Neural crest cell (in vitro differentiated cells): ENCODE data around the gene SPRR3. TPM values are rescaled to one million over a fixed set of nuclear protein-coding genes. Genes with fewer than 3 reads are reported as not detected.

Source experiments
- DNase-seq: peaks from one replicate; pipeline ENCODE4 v3.0.0; 2021; ENCODE audit warnings: low read depth, mixed read lengths, low spot score
- H3K27ac Mint-ChIP-seq: one replicate; pipeline ENCODE4 v1.8.0; 2021; ENCODE audit warnings: mild to moderate bottlenecking, mixed read lengths; ENCODE audit not compliant: unreplicated experiment
- H3K27me3 Mint-ChIP-seq: 2 replicates; pipeline ENCODE4 v1.8.0; 2021; ENCODE audit warnings: low read depth, mild to moderate bottlenecking, mixed read lengths
- H3K36me3 Mint-ChIP-seq: 2 replicates; pipeline ENCODE4 v1.8.0; 2021; ENCODE audit warnings: low read depth, mild to moderate bottlenecking, mixed read lengths
- H3K4me1 Mint-ChIP-seq: 2 replicates; pipeline ENCODE4 v1.8.0; 2021; ENCODE audit warnings: mixed read lengths
- H3K4me3 Mint-ChIP-seq: one replicate; pipeline ENCODE4 v1.8.0; 2021; ENCODE audit warnings: mild to moderate bottlenecking, mixed read lengths
- H3K9me3 Mint-ChIP-seq: 2 replicates; pipeline ENCODE4 v1.8.0; 2021; ENCODE audit warnings: mixed read lengths
- CTCF ChIP-seq: fragments of 200-600 bp; sonication (generic); conservative IDR thresholded peaks from 2 replicates; pipeline ENCODE4 v1.5.0; 2021; ENCODE audit warnings: antibody characterized with exemption, mild to moderate bottlenecking
- long read RNA-seq: library from polyadenylated mRNA; unstranded; transcript quantifications from one replicate; pipeline ENCODE4 v2.0.0, GENCODE V29; 2020
- total RNA-seq: library from RNA; stranded (reverse); gene quantifications from 2 replicates; pipeline ENCODE4 v1.2.1, GENCODE V29; 2021

SPRR3 gene
- not detected in 2 replicates for total RNA-seq
- long read RNA-seq, result 0 reads

GRCh38 chr1:153001382-153001781 is at the start of gene SPRR3:
SPRR3 (plus strand) TSS chr1:153001749; CDS start chr1:153003021, 1,272 bp downstream.
- TF ChIP-seq CTCF, result no peak
- Mint-ChIP-seq H3K4me3 (no peak within 1 kb of the TSS), H3K4me1 (no peaks in the 10 kb centered on the region), H3K36me3 (no peaks in the 10 kb centered on the region), H3K27me3 (peaks cover 10% of the 10 kb centered on the region), H3K9me3 (peaks cover 7% of the 10 kb centered on the region), H3K27ac (no peak within 1 kb of the TSS)
- DNase-seq, result no peak

GRCh38 chr1:152953761-152954160 is 47.8 kb upstream of the SPRR3 start:
- Mint-ChIP-seq H3K27me3 (peaks cover 9% of the 10 kb centered on the region), H3K27ac (no peak overlapping the region), H3K36me3 (no peaks in the 10 kb centered on the region), H3K9me3 (no peaks in the 10 kb centered on the region), H3K4me3 (no peak overlapping the region), H3K4me1 (no peaks in the 10 kb centered on the region)
- no peak for TF ChIP-seq CTCF
- no peak for DNase-seq

- Mint-ChIP-seq H3K4me3 (no peak overlapping the region), H3K27me3 (peaks cover 9% of the 10 kb centered on the region), H3K36me3 (no peaks in the 10 kb centered on the region), H3K4me1 (no peaks in the 10 kb centered on the region), H3K27ac (no peak overlapping the region), H3K9me3 (no peaks in the 10 kb centered on the region)
- TF ChIP-seq CTCF, result no peak
- DNase-seq, result no peak
Observed at GRCh38 chr1:152954436-152954835, 47.1 kb upstream of the SPRR3 start.

GRCh38 chr1:152957561-152957960 is 44.0 kb upstream of the SPRR3 start:
- Mint-ChIP-seq H3K36me3 (no peaks in the 10 kb centered on the region), H3K4me1 (no peaks in the 10 kb centered on the region), H3K4me3 (no peak overlapping the region), H3K27me3 (no peaks in the 10 kb centered on the region), H3K9me3 (no peaks in the 10 kb centered on the region), H3K27ac (no peak overlapping the region)
- TF ChIP-seq CTCF, result no peak
- DNase-seq, result no peak

GRCh38 chr1:152959273-152959672 is 42.3 kb upstream of the SPRR3 start:
- Mint-ChIP-seq H3K36me3 (no peaks in the 10 kb centered on the region), H3K9me3 (no peaks in the 10 kb centered on the region), H3K4me1 (no peaks in the 10 kb centered on the region), H3K4me3 (no peak overlapping the region), H3K27ac (no peak overlapping the region), H3K27me3 (no peaks in the 10 kb centered on the region)
- DNase-seq, result no peak
- TF ChIP-seq CTCF, result no peak
